ENCODE data around the gene PLD4.

GRCh38 chr14:104935955-104936354, 11.3 kb downstream of the PLD4 start:
- TF ChIP-seq CTCF (conservative IDR thresholded peaks at IDR 0.05; ENCODE audit: low read length) (no peak), EZH2phosphoT487 (IDR thresholded peaks at IDR 0.05; ENCODE audit: borderline replicate concordance) (no peak)

Data from Loucy (cell line).